Measurements from ENCODE around the gene HMGN1. TPM values are rescaled to one million over a fixed set of nuclear protein-coding genes. Genes with fewer than 3 reads are reported as not detected.

The HMGN1 gene
- total RNA-seq, 1 experiment from 2014 or later = 469 TPM

DNA sequence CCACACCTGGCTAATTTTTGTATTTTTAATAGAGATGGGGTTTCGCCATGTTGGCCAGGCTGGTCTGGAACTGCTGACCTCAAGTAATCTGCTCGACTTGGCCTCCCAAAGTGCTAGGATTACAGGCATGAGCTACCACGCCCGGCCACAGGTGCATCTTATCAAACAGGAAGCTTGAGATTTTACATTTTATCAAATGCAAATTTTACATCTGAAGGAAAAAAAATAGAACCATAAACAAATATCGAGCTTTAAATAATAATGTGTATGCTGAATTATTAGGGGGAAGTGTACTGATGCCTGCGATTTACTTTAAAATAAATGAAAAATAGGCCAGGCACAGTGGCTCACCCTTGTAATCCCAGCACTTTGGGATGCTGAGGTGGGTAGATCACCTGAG, 18.9 kb downstream of the HMGN1 start:
- TF ChIP-seq, protein P1, sequence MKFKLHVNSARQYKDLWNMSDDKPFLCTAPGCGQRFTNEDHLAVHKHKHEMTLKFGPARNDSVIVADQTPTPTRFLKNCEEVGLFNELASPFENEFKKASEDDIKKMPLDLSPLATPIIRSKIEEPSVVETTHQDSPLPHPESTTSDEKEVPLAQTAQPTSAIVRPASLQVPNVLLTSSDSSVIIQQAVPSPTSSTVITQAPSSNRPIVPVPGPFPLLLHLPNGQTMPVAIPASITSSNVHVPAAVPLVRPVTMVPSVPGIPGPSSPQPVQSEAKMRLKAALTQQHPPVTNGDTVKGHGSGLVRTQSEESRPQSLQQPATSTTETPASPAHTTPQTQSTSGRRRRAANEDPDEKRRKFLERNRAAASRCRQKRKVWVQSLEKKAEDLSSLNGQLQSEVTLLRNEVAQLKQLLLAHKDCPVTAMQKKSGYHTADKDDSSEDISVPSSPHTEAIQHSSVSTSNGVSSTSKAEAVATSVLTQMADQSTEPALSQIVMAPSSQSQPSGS (CRISPR knock-in tag; IDR thresholded peaks at IDR 0.05; ENCODE audit: borderline replicate concordance, low read depth) = no peak
- no peak for TF ChIP-seq ZNF425 (CRISPR knock-in tag; conservative IDR thresholded peaks at IDR 0.05)
- TF ChIP-seq HMGA2 (CRISPR knock-in tag; IDR thresholded peaks at IDR 0.05) = no peak
- no peak for TF ChIP-seq ETV6 (CRISPR knock-in tag; IDR thresholded peaks at IDR 0.05)
- no peak for TF ChIP-seq KAT7 (CRISPR knock-in tag; IDR thresholded peaks at IDR 0.05; ENCODE audit: borderline replicate concordance)
- TF ChIP-seq JAZF1 (CRISPR knock-in tag; IDR thresholded peaks at IDR 0.05) = no peak
- no peak for TF ChIP-seq SOX15 (CRISPR knock-in tag; IDR thresholded peaks at IDR 0.05)
- TF ChIP-seq NFYB (CRISPR knock-in tag; conservative IDR thresholded peaks at IDR 0.05; ENCODE audit: low read depth) = no peak
- TF ChIP-seq, protein P2, sequence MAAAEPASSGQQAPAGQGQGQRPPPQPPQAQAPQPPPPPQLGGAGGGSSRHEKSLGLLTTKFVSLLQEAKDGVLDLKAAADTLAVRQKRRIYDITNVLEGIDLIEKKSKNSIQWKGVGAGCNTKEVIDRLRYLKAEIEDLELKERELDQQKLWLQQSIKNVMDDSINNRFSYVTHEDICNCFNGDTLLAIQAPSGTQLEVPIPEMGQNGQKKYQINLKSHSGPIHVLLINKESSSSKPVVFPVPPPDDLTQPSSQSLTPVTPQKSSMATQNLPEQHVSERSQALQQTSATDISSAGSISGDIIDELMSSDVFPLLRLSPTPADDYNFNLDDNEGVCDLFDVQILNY (CRISPR knock-in tag; IDR thresholded peaks at IDR 0.05) = no peak
- TF ChIP-seq ZNF263 (CRISPR knock-in tag; IDR thresholded peaks at IDR 0.05; ENCODE audit: low read depth) = no peak
- TF ChIP-seq SMAD3 (CRISPR knock-in tag; IDR thresholded peaks at IDR 0.05; ENCODE audit: borderline replicate concordance) = no peak
- TF ChIP-seq, protein P3, sequence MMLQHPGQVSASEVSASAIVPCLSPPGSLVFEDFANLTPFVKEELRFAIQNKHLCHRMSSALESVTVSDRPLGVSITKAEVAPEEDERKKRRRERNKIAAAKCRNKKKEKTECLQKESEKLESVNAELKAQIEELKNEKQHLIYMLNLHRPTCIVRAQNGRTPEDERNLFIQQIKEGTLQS (CRISPR knock-in tag; conservative IDR thresholded peaks at IDR 0.05) = no peak
- Mint-ChIP-seq H3K36me3 (no peaks in the 10 kb centered on the region), H3K4me1 (peaks cover 15% of the 10 kb centered on the region), H3K27ac (no peak overlapping the region), H3K9me3 (peaks cover 5% of the 10 kb centered on the region), H3K27me3 (ENCODE audit: low read depth) (no peaks in the 10 kb centered on the region; the same call in 1 of the 2 replicates), H3K4me3 (no peak overlapping the region)
- ChIA-PET POLR2A (no interaction called here), CTCF (no interaction called here)
- DNase-seq (ENCODE audit: low spot score) = no peak
- no peak for ATAC-seq

- peaks cover 15% of the 10 kb centered on the region for H3K4me1 Mint-ChIP-seq
- H3K27ac Mint-ChIP-seq = no peak overlapping the region
- H3K4me3 Mint-ChIP-seq = no peak overlapping the region
- no peaks in the 10 kb centered on the region; the same call in 1 of the 2 replicates for H3K27me3 Mint-ChIP-seq (ENCODE audit: low read depth)
- DNase-seq (ENCODE audit: low spot score) (no peak), ATAC-seq (no peak)
- CTCF ChIA-PET = no interaction called here
- H3K9me3 Mint-ChIP-seq = peaks cover 5% of the 10 kb centered on the region
- POLR2A ChIA-PET = interaction anchor here (2.0 kb wide), 1 partner anchor 21 kb away, joined by 6 read pairs; the partner anchor contains the start of gene HMGN1
- H3K36me3 Mint-ChIP-seq = no peaks in the 10 kb centered on the region
- TF ChIP-seq CTCF (IDR thresholded peaks at IDR 0.05) (no peak), NR3C1 (CRISPR knock-in tag; conservative IDR thresholded peaks at IDR 0.05; ENCODE audit: low read depth) (no peak), SOX15 (CRISPR knock-in tag; IDR thresholded peaks at IDR 0.05) (no peak), NFATC4 (CRISPR knock-in tag; IDR thresholded peaks at IDR 0.05) (no peak), MXD4 (CRISPR knock-in tag; IDR thresholded peaks at IDR 0.05; ENCODE audit: borderline replicate concordance) (no peak), JUN (CRISPR knock-in tag; IDR thresholded peaks at IDR 0.05) (no peak), RORB (CRISPR knock-in tag; IDR thresholded peaks at IDR 0.05) (no peak), ZNF317 (CRISPR knock-in tag; IDR thresholded peaks at IDR 0.05; ENCODE audit: borderline replicate concordance, low read depth) (no peak), PRDM15 (CRISPR knock-in tag; IDR thresholded peaks at IDR 0.05) (no peak)
- TF ChIP-seq, protein P4, sequence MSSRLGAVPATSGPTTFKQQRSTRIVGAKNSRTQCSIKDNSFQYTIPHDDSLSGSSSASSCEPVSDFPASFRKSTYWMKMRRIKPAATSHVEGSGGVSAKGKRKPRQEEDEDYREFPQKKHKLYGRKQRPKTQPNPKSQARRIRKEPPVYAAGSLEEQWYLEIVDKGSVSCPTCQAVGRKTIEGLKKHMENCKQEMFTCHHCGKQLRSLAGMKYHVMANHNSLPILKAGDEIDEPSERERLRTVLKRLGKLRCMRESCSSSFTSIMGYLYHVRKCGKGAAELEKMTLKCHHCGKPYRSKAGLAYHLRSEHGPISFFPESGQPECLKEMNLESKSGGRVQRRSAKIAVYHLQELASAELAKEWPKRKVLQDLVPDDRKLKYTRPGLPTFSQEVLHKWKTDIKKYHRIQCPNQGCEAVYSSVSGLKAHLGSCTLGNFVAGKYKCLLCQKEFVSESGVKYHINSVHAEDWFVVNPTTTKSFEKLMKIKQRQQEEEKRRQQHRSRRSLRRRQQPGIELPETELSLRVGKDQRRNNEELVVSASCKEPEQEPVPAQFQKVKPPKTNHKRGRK (CRISPR knock-in tag; IDR thresholded peaks at IDR 0.05; ENCODE audit: borderline replicate concordance) = no peak
These were observed 21.2 kb downstream of the HMGN1 start for GRCh38 chr21:39327727-39328126.
